ENCODE measurements around the gene CACNA1E.

DNA sequence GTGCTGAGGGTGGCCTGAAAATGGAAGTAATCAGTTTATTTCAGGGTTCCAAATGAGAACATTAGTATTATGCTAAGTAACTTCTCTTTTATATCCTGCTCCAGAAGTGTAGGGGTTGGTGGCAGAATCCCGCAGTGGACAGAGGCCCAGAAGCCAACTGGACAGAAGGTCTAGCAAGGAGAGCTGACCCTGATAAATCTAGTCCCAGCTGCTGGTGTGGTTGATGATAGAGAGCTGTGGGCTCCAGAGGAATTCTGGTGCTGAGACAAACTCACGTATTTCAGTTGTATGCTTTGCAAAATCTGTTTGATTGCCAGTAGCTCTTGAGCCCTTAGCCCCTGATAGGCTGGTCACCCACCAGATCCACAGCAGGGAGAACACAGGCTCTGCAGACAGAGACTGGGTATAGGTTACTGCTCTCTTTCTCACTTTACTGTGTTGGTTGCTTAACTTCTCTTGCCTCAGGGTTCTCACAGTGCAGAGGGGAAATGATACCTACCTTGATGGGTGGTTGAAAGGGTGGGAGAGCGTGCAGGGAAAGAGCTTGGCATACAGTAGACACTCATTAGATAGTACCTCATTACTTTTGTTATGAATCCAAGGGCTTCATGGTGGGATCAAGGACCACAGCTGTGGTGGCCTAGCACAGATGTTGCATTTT lies 29.6 kb upstream of the CACNA1E start:
- TF ChIP-seq, protein P1, sequence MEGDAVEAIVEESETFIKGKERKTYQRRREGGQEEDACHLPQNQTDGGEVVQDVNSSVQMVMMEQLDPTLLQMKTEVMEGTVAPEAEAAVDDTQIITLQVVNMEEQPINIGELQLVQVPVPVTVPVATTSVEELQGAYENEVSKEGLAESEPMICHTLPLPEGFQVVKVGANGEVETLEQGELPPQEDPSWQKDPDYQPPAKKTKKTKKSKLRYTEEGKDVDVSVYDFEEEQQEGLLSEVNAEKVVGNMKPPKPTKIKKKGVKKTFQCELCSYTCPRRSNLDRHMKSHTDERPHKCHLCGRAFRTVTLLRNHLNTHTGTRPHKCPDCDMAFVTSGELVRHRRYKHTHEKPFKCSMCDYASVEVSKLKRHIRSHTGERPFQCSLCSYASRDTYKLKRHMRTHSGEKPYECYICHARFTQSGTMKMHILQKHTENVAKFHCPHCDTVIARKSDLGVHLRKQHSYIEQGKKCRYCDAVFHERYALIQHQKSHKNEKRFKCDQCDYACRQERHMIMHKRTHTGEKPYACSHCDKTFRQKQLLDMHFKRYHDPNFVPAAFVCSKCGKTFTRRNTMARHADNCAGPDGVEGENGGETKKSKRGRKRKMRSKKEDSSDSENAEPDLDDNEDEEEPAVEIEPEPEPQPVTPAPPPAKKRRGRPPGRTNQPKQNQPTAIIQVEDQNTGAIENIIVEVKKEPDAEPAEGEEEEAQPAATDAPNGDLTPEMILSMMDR (conservative IDR thresholded peaks at IDR 0.05), result no peak
- no peak for TF ChIP-seq ZFX (IDR thresholded peaks at IDR 0.05)
